Thyroid gland (tissue), 4 donors: ENCODE results near the gene TPSD1.

Experiments used
- CTCF ChIP-seq, 6 experiments: fragments of 200-600 bp in 3 of 6; fragments of 450-650 bp in 3 of 6; sonication (generic) in 3 of 6; IDR thresholded peaks; one replicate each; pipeline ENCODE4 v1.5.1; 2016 to 2019; ENCODE audit warnings: antibody characterized with exemption in 6 of 6, mild to moderate bottlenecking in 2 of 6, inconsistent platforms in 1 of 6, moderate library complexity in 1 of 6
- POLR2A ChIP-seq, 2 donors: fragments of 450-650 bp; IDR thresholded peaks; one replicate each; pipeline ENCODE4 v1.6.1; 2017; ENCODE audit warnings: antibody characterized with exemption in 2 of 2, mild to moderate bottlenecking in 2 of 2, moderate library complexity in 1 of 2

- TF ChIP-seq CTCF (IDR thresholded peaks at IDR 0.05) (no peak), POLR2A (IDR thresholded peaks at IDR 0.05) (no peak)
These were observed 42.6 kb upstream of the TPSD1 start for GRCh38 chr16:1213231-1213630.
